HG02610 (cell line): Measurements from ENCODE around the gene CORO6.

Experiments
- ATAC-seq: cut with Tn5 transposase; IDR thresholded peaks from one replicate; pipeline ENCODE4 v1.9.1; 2021; ENCODE audit warnings: mild to moderate bottlenecking, moderate library complexity; ENCODE audit not compliant: unreplicated experiment

Gene CORO6

GRCh38 chr17:29578626-29579485 lies 43.9 kb downstream of the CORO6 start:
- no peak for ATAC-seq

GRCh38 chr17:29577385-29578211 lies 45.1 kb downstream of the CORO6 start:
- no peak for ATAC-seq

GRCh38 chr17:29577001-29577370 lies 45.7 kb downstream of the CORO6 start:
- ATAC-seq = no peak

GRCh38 chr17:29576214-29577000 lies 46.3 kb downstream of the CORO6 start:
- ATAC-seq = no peak

- no peak for ATAC-seq
Observed at GRCh38 chr17:29575511-29576213, 47.0 kb downstream of the CORO6 start.

- ATAC-seq = no peak
Observed at GRCh38 chr17:29574732-29575510, 47.8 kb downstream of the CORO6 start.

- no peak for ATAC-seq
Observed at GRCh38 chr17:29573871-29574731, 48.6 kb downstream of the CORO6 start.

GRCh38 chr17:29573558-29573869 lies 49.2 kb downstream of the CORO6 start:
- ATAC-seq = no peak

- ATAC-seq = no peak
Observed at GRCh38 chr17:29572691-29573557, 49.8 kb downstream of the CORO6 start.

- ATAC-seq = no peak
Observed at GRCh38 chr17:29571883-29572681, 50.6 kb downstream of the CORO6 start.

- no peak for ATAC-seq
Observed at GRCh38 chr17:29571486-29571882, 51.2 kb downstream of the CORO6 start.

GRCh38 chr17:29570521-29570920 lies 52.2 kb downstream of the CORO6 start:
- no peak for ATAC-seq

- no peak for ATAC-seq
Observed at GRCh38 chr17:29569245-29569950, 53.3 kb downstream of the CORO6 start.

- peak; percentile 41 for ATAC-seq
Observed at GRCh38 chr17:29568331-29569244, 54.1 kb downstream of the CORO6 start, which contains the start of gene TP53I13. TP53I13 (plus strand) TSS chr17:29568701; CDS start chr17:29568759, 58 bp downstream.

- peak; percentile 31 for ATAC-seq
Observed at GRCh38 chr17:29567554-29568330, 55.0 kb downstream of the CORO6 start.
